CD14-positive monocyte (primary cell): ENCODE measurements around the gene ARHGEF1. TPM values are rescaled to one million over a fixed set of nuclear protein-coding genes. Genes with fewer than 3 reads are reported as not detected.

Source experiments
- DNase-seq, 3 donors: peaks; one replicate each; pipeline ENCODE4 v3.0.0-alpha.2; 2011 to 2022
- H2AFZ ChIP-seq: 2 replicates; pipeline ENCODE4 v1.6.0; 2012; ENCODE audit warnings: mild to moderate bottlenecking, low read depth, low read length, inconsistent platforms; ENCODE audit not compliant: insufficient read depth, poor library complexity, severe bottlenecking
- H3K27ac ChIP-seq, 2 donors: 1 replicate in 1 of 2; 2 replicates in 1 of 2; pipeline ENCODE4 v1.5.1; 2012 to 2013; ENCODE audit warnings: low read length in 2 of 2, control low read depth in 1 of 2, inconsistent platforms in 1 of 2, low read depth in 1 of 2, mild to moderate bottlenecking in 1 of 2
- H3K27me3 ChIP-seq, 2 donors: one replicate each; pipeline versions ENCODE4 v1.6.0 to v1.6.1; 2011 to 2013; ENCODE audit warnings: low read length in 2 of 2; ENCODE audit not compliant: control insufficient read depth in 2 of 2, insufficient read depth in 2 of 2
- H3K36me3 ChIP-seq, 2 donors: replicated peaks in 1 of 2; 1 replicate in 1 of 2; 2 replicates in 1 of 2; pipeline versions ENCODE4 v1.5.1 to v1.6.1; 2012 to 2013; ENCODE audit warnings: low read length in 2 of 2, control low read depth in 1 of 2, inconsistent platforms in 1 of 2, mild to moderate bottlenecking in 1 of 2; ENCODE audit not compliant: insufficient read depth in 2 of 2, control insufficient read depth in 1 of 2
- H3K4me1 ChIP-seq, 2 donors: 1 replicate in 1 of 2; 2 replicates in 1 of 2; pipeline versions ENCODE4 v1.5.1 to v1.6.1; 2012 to 2013; ENCODE audit warnings: low read length in 2 of 2, control low read depth in 1 of 2, inconsistent platforms in 1 of 2, mild to moderate bottlenecking in 1 of 2, moderate library complexity in 1 of 2; ENCODE audit not compliant: insufficient read depth in 2 of 2, control insufficient read depth in 1 of 2
- H3K4me2 ChIP-seq: replicated peaks from 2 replicates; pipeline ENCODE3; 2012; ENCODE audit warnings: low read length, moderate library complexity, mild to moderate bottlenecking; ENCODE audit not compliant: poor library complexity, severe bottlenecking; ENCODE audit errors: extremely low read depth
- H3K4me3 ChIP-seq, 3 experiments: fragments of 200-600 bp in 1 of 3; sonication (generic) in 1 of 3; replicated peaks in 1 of 3; 1 replicate in 2 of 3; 2 replicates in 1 of 3; pipeline ENCODE4 v1.5.1; 2011 to 2013; ENCODE audit warnings: low read length in 3 of 3, mild to moderate bottlenecking in 3 of 3, control low read depth in 2 of 3, low read depth in 2 of 3, inconsistent platforms in 1 of 3, moderate library complexity in 1 of 3
- H3K79me2 ChIP-seq: 2 replicates; pipeline ENCODE4 v1.6.0; 2012; ENCODE audit warnings: mild to moderate bottlenecking, control low read depth, inconsistent platforms, low read length, moderate library complexity; ENCODE audit not compliant: insufficient read depth
- H3K9ac ChIP-seq: 2 replicates; pipeline ENCODE4 v1.6.0; 2017; ENCODE audit warnings: low read length, mild to moderate bottlenecking; ENCODE audit not compliant: insufficient read depth, poor library complexity, severe bottlenecking
- H3K9me3 ChIP-seq, 2 donors: replicated peaks in 1 of 2; 1 replicate in 1 of 2; 2 replicates in 1 of 2; pipeline versions ENCODE4 v1.5.1 to v1.6.1; 2012 to 2013; ENCODE audit warnings: low read length in 2 of 2, control low read depth in 1 of 2; ENCODE audit not compliant: control insufficient read depth in 1 of 2, insufficient read depth in 1 of 2
- H4K20me1 ChIP-seq: 2 replicates; pipeline ENCODE4 v1.6.0; 2012; ENCODE audit warnings: mild to moderate bottlenecking, low read length, control low read depth, moderate library complexity; ENCODE audit not compliant: insufficient read depth
- H3K27ac Mint-ChIP-seq, 7 donors: one replicate each; pipeline ENCODE4 v1.8.0; 2020; ENCODE audit warnings: mild to moderate bottlenecking in 7 of 7, mixed read lengths in 7 of 7, moderate library complexity in 6 of 7, inconsistent platforms in 2 of 7
- H3K27me3 Mint-ChIP-seq, 3 donors: one replicate each; pipeline ENCODE4 v1.8.0; 2021 to 2022; ENCODE audit warnings: low read depth in 3 of 3, mild to moderate bottlenecking in 3 of 3, mixed read lengths in 3 of 3, moderate library complexity in 3 of 3, inconsistent platforms in 1 of 3
- H3K36me3 Mint-ChIP-seq, 2 donors: one replicate each; pipeline ENCODE4 v1.8.0; 2020; ENCODE audit warnings: mixed read lengths in 2 of 2, inconsistent platforms in 1 of 2, mild to moderate bottlenecking in 1 of 2
- H3K4me1 Mint-ChIP-seq: one replicate; pipeline ENCODE4 v1.8.0; 2020; ENCODE audit warnings: mild to moderate bottlenecking, mixed read lengths
- H3K4me3 Mint-ChIP-seq, 2 donors: one replicate each; pipeline ENCODE4 v1.8.0; 2020; ENCODE audit warnings: mild to moderate bottlenecking in 2 of 2, mixed read lengths in 2 of 2, moderate library complexity in 1 of 2
- H3K9me3 Mint-ChIP-seq, 7 donors: one replicate each; pipeline ENCODE4 v1.8.0; 2020 to 2022; ENCODE audit warnings: mixed read lengths in 7 of 7, mild to moderate bottlenecking in 6 of 7, moderate library complexity in 6 of 7, inconsistent platforms in 2 of 7
- CTCF ChIP-seq: fragments of 200-600 bp; IDR thresholded peaks from one replicate; pipeline ENCODE4 v1.8.0; 2022; ENCODE audit warnings: antibody characterized with exemption, mild to moderate bottlenecking
- WGBS: methylation state at CpG from one replicate; pipeline ENCODE4 v1.1.5; 2013; ENCODE audit warnings: missing lambda C conversion rate; ENCODE audit not compliant: insufficient coverage; 5-methylcytosine and 5-hydroxymethylcytosine counted together
- intact Hi-C, 2 donors: fragments of 100-400 bp; cut with micrococcal nuclease; formaldehyde crosslinking; loops; one replicate each; pipeline versions ENCODE4 v1.15.0 to v1.15.1; 2023
- polyA plus RNA-seq, 3 donors: library from polyadenylated mRNA; depleted of rRNA in 1 of 3; unstranded in 2 of 3; stranded (reverse) in 1 of 3; fragments of 300-500 nt in 2 of 3; fragments of >200 nt in 1 of 3; fragmentation: Illumina TruSeq in 2 of 3; gene quantifications; 1 replicate in 2 of 3; 2 replicates in 1 of 3; pipeline ENCODE4 v1.2.3, GENCODE V29; 2012 to 2021

Gene ARHGEF1
- polyA plus RNA-seq, 3 donors, result 82.8 to 622 (median 95.5) TPM

- TF ChIP-seq CTCF, result no peak
- intact Hi-C loops, result no loop called here
- H3K9me3 Mint-ChIP-seq, result peaks cover 0 to 10% (median 6%) of the 10 kb centered on the region in 7 donors
Observed at GRCh38 chr19:41917676-41918075, 34.7 kb downstream of the ARHGEF1 start.

GRCh38 chr19:41918095-41918494 lies 35.1 kb downstream of the ARHGEF1 start:
- Histone ChIP-seq H2AFZ (no peak overlapping the region), H3K4me2 (no peak overlapping the region), H3K4me3 (no peak overlapping the region), H3K79me2 (no peaks in the 10 kb centered on the region), H3K9me3 (peaks cover 0 to 11% of the 10 kb centered on the region in 2 donors), H4K20me1 (peaks cover 5% of the 10 kb centered on the region), H3K27ac (no peak overlapping the region), H3K36me3 (no peaks in the 10 kb centered on the region), H3K9ac (no peak overlapping the region), H3K27me3 (peaks cover 40 to 73% of the 10 kb centered on the region in 2 donors), H3K4me1 (no peaks in the 10 kb centered on the region)
- 82% methylated on average over 6 of the region's 6 CpGs for WGBS
- peaks cover 0 to 11% of the 10 kb centered on the region in 2 donors for H3K36me3 Mint-ChIP-seq
- peaks cover 0 to 35% (median 26%) of the 10 kb centered on the region in 3 donors for H3K27me3 Mint-ChIP-seq
- H3K4me1 Mint-ChIP-seq, result peaks cover 8% of the 10 kb centered on the region
- DNase-seq, result no peak
- peaks cover 0 to 10% (median 6%) of the 10 kb centered on the region in 7 donors for H3K9me3 Mint-ChIP-seq
- TF ChIP-seq CTCF, result no peak
- H3K27ac Mint-ChIP-seq, result no peak overlapping the region
- intact Hi-C loops, result no loop called here
- no peak overlapping the region for H3K4me3 Mint-ChIP-seq

More at GRCh38 chr19:41917676-41918075, 34.7 kb downstream of the ARHGEF1 start:
- no peak for DNase-seq
- Histone ChIP-seq H3K27ac (no peak overlapping the region), H3K4me3 (no peak overlapping the region), H2AFZ (no peak overlapping the region), H4K20me1 (peaks cover 5% of the 10 kb centered on the region), H3K27me3 (peaks cover 36 to 73% of the 10 kb centered on the region in 2 donors), H3K36me3 (no peaks in the 10 kb centered on the region), H3K9ac (no peak overlapping the region), H3K4me2 (no peak overlapping the region), H3K9me3 (peaks cover 0 to 11% of the 10 kb centered on the region in 2 donors), H3K4me1 (no peaks in the 10 kb centered on the region), H3K79me2 (no peaks in the 10 kb centered on the region)
- Mint-ChIP-seq H3K4me1 (peaks cover 8% of the 10 kb centered on the region), H3K4me3 (no peak overlapping the region), H3K27ac (no peak overlapping the region), H3K36me3 (peaks cover 0 to 9% of the 10 kb centered on the region in 2 donors), H3K27me3 (peaks cover 0 to 36% (median 24%) of the 10 kb centered on the region in 3 donors)
- WGBS, result 70% methylated on average over 4 of the region's 12 CpGs
